Jurkat, Clone E6-1 (cell line): ENCODE measurements around the gene PARD3.

Source experiments
- DNase-seq: peaks from one replicate; pipeline ENCODE4 v3.0.0-alpha.2; 2011; ENCODE audit warnings: low read depth, low spot score
- H3K4me3 ChIP-seq: 2 replicates; pipeline ENCODE4 v1.5.1; 2011; ENCODE audit warnings: mild to moderate bottlenecking, low read length, control low read depth, moderate library complexity

Gene PARD3

GRCh38 chr10:34587002-34587679, 228.0 kb downstream of the PARD3 start:
- no peak overlapping the region for H3K4me3 ChIP-seq
- DNase-seq = no peak

- no peak overlapping the region for H3K4me3 ChIP-seq
- no peak for DNase-seq
These were observed 229.5 kb downstream of the PARD3 start for GRCh38 chr10:34585422-34586112.

DNA sequence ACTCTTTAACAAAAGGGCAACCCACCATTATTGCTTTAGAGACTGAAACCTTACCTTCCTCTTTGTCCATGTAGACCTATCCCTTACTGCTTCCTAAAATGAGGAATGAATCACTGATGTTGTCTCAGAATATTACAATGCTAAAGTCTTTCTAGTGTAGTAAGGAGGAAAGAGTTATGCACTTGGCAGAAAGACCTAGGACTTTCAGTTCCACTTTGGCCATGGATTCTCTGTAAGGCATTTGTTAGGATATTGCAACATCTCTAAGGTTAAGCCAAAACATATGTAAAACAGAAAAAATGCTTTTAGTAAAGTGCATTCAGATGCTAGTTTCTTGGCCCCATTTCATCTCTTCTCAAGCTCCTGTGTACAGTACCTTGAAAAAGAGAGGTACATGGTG, 230.9 kb downstream of the PARD3 start:
- no peak overlapping the region for H3K4me3 ChIP-seq
- no peak for DNase-seq

DNA sequence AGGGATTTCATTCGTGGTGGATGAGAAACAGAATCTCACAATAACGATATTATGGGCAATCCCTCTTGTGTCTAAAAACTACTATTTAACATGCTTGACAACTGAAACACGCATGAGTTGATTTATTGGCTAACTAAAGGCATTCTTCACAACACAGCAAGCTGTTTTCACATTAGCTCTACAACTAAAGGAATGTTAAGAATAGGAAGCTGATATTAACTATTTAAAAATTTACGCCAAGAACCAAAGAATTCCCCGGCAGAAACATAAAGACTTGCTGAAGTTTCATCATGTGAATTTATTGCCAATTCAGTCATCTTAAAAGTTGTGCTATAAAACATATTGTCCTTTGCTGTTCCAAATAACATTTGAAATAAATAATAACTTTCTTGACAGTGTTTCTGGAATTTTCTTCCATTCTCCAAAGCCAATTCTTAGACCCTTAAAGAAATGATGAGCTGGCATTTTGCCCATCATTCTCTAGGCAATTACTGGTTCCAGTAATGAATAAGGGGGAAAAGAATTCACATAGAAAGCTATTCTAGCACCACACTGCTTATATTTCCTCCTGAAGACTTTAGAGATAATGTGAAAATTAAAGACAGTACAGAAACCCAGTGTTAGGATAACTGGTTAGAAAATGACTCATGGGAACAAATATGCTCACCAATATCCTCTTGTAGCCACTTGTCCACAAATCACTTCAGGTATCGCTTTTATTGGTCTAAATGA, 233.1 kb downstream of the PARD3 start:
- H3K4me3 ChIP-seq = no peak overlapping the region
- no peak for DNase-seq

DNA sequence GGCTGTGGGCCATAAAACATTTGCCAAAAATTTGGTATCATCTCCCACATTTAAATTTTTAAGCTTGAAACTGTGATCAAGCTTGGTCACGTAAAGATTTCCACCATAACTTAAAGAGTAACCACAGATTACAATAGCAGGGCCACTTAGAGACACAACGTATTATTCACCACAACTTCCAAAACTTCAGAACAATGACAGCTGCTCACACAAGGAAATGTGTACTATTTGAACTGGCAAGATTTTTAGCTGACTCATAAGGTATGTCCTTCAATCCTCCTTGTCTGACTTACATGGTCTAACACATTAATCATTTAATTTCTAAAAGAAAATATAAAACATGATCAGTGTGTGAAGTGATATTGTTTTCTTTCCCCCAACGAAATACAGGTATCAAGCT, 234.5 kb downstream of the PARD3 start:
- peak; percentile 11 for DNase-seq
- H3K4me3 ChIP-seq = no peak overlapping the region

DNA sequence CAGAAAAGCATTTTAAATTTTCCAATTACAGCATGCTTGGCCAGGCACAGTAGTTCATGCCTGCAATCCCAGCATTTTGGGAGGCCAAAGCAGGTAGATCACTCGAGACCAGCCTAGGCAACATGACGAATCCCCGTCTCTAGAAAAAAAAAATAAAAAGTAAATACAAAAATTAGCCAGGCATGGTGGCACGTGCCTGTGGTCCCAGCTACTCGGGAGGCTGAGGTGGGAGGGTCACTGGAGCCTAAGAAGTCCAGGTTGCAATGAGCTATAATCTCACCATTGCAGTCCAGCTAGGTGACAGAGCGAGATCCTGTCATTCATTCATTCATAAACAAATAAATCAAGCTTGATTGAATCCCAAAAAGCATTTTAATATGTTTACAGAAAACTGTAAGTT, 234.9 kb downstream of the PARD3 start:
- no peak for DNase-seq

DNA sequence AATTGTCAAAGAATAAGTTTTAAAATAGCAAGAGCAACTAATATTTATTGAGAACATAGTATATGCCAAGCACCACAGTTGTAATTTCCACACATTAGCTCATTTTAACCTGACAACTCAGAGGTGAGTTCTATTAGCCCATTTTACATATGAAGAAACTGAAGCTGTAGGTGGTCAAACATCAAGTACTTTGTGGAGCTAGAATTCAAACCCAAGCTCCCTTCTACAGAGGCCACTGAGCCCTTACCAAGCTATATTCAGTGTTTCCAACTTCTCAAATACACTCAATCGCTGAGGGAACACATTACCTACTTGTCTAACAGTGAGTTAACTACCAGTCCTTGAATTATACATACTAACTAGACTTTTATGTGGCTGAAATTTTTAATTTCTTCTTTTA, 236.6 kb downstream of the PARD3 start:
- H3K4me3 ChIP-seq = no peak overlapping the region

More for the DNA sequence above, 234.9 kb downstream of the PARD3 start:
- H3K4me3 ChIP-seq = no peak overlapping the region

GRCh38 chr10:34576797-34577196, 238.3 kb downstream of the PARD3 start:
- no peak for DNase-seq
- H3K4me3 ChIP-seq = no peak overlapping the region

More for the DNA sequence above, 236.6 kb downstream of the PARD3 start:
- no peak for DNase-seq

- no peak overlapping the region for H3K4me3 ChIP-seq
- no peak for DNase-seq
These were observed 239.2 kb downstream of the PARD3 start for GRCh38 chr10:34575882-34576281.

- DNase-seq = no peak
These were observed 240.7 kb downstream of the PARD3 start for GRCh38 chr10:34574353-34574934.

GRCh38 chr10:34570887-34571286, 244.2 kb downstream of the PARD3 start:
- no peak overlapping the region for H3K4me3 ChIP-seq
- no peak for DNase-seq

More at GRCh38 chr10:34574353-34574934, 240.7 kb downstream of the PARD3 start:
- no peak overlapping the region for H3K4me3 ChIP-seq

- DNase-seq = no peak
These were observed 247.3 kb downstream of the PARD3 start for GRCh38 chr10:34567659-34568253.

GRCh38 chr10:34565934-34566333, 249.2 kb downstream of the PARD3 start:
- DNase-seq = no peak
- H3K4me3 ChIP-seq = no peak overlapping the region

More at GRCh38 chr10:34567659-34568253, 247.3 kb downstream of the PARD3 start:
- H3K4me3 ChIP-seq = no peak overlapping the region

GRCh38 chr10:34558093-34558583, 257.0 kb downstream of the PARD3 start:
- H3K4me3 ChIP-seq = no peak overlapping the region
- DNase-seq = no peak

- H3K4me3 ChIP-seq = no peak overlapping the region
- DNase-seq = no peak
These were observed 257.9 kb downstream of the PARD3 start for GRCh38 chr10:34557173-34557572.

DNA sequence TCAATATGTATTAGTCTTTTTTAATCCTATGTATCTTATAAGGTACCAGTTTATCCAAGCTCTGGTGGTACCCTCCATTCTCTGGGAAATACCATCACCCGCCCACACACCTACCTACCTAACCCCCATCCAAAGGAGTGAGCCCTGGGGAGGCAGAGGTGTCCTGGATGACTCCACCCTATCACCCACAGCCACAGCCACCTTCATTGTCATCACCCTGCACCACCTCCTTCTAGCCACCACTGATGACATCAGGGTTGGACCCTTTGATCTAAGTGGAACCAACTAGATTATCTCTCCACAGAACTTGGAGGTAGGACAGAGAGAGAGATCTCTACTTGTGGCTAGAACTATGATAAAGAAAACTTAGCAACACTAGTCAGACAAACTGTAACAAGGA, 259.4 kb downstream of the PARD3 start:
- peak; percentile 17 for DNase-seq

GRCh38 chr10:34553747-34554146, 261.3 kb downstream of the PARD3 start:
- DNase-seq = no peak
- H3K4me3 ChIP-seq = no peak overlapping the region

More for the DNA sequence above, 259.4 kb downstream of the PARD3 start:
- no peak overlapping the region for H3K4me3 ChIP-seq

DNA sequence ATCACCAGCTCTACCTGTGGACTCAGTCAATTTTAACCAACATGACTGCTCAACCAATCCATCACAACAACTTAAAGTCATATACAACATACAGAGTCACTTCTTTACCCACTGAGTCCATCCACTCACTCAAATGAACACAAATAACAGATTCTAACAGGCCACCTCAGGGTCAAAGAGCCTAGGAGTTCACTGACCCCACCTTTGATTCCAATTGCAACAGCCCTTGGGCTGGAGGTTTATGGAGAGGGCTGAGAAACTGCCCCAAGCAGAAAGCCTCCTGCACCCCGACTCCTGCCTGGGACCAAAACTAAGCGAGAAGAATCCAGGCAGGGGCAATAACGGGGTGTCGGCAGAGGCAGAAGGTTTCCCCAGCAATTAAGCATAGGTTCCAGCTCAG, 263.8 kb downstream of the PARD3 start:
- H3K4me3 ChIP-seq = no peak overlapping the region
- DNase-seq = no peak

DNA sequence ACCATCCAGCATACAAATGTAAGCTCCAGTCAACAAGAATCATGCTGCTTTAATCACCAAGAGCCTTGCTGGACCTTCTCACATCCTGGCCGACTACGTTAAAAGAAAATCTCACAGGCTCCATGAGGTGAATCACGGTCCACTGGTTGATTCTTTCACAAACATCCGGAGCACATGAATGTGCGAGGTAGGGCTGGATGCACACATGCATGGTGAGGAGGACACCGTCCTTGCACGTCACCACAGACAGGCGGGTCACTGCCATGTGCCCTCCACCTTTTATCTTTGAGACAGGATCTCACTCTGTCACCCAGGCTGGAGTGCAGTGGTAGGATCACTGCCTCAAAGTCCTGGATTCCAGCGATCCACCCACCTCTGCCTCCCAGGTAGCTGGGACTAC, 265.1 kb downstream of the PARD3 start:
- H3K4me3 ChIP-seq = no peak overlapping the region
- DNase-seq = no peak
